HG03025 (cell line): ENCODE results near the gene SCAPER.

Experiments used
- ATAC-seq: cut with Tn5 transposase; IDR thresholded peaks from one replicate; pipeline ENCODE4 v1.9.1; 2021; ENCODE audit warnings: mild to moderate bottlenecking, moderate library complexity; ENCODE audit not compliant: unreplicated experiment, low FRiP score

The SCAPER gene

DNA sequence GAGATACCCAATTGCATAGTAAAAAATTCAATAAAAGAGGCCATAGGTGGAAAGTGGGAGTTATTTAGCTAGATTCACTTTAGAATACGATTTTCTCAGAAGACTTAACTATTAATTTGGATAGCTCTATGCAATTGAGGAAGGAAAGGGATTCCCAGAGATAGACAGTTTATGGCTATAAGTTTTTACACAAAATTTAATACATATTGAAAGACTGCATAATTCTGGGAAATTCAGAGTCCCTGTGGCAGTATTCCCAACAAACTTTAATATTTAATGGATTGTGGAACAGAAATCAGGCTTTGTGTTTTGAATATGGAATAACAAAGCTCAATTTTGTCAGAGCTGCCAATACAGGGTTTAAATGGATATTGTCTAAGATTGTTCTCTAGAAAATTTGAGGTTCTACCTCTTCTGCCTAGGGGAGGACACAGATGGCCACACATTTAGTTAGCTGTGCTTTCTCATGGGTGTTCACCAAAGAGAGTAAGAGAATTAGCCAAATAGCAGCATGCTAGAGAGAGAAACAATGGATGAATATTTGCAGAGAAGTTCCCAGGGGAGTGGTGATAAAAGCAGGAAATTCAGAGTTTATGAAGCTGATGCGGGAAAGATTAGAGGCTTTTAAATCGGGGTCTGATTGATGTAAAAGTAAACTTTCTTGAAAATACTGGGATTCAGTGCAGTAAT lies 560.1 kb downstream of the SCAPER start:
- no peak for ATAC-seq

GRCh38 chr15:76343313-76343996 lies 561.7 kb downstream of the SCAPER start:
- ATAC-seq = no peak

- no peak for ATAC-seq
Measured at GRCh38 chr15:76342382-76343201, 562.5 kb downstream of the SCAPER start.

DNA sequence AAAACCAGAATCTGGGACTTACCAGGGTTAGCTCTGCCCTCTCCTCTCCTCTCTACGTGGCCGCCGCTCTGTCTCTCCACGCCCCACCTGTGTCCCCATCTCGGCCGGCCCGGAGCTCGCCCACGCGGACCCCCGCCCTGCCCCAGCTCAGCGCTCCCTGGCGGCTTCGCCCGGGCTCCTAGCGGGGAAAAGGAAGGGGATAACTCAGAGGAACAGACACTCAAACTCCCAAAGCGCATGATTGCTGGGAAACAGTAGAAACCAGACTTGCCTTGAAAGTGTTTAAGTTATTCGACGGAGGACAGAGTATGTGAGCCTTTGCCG lies 563.1 kb downstream of the SCAPER start:
- no peak for ATAC-seq

GRCh38 chr15:76341366-76342057 lies 563.6 kb downstream of the SCAPER start:
- no peak for ATAC-seq

- ATAC-seq = no peak
Measured at GRCh38 chr15:76340803-76341365, 564.3 kb downstream of the SCAPER start.

- no peak for ATAC-seq
Measured at GRCh38 chr15:76340198-76340802, 564.8 kb downstream of the SCAPER start.

GRCh38 chr15:76339305-76340197 lies 565.6 kb downstream of the SCAPER start:
- ATAC-seq = no peak

- no peak for ATAC-seq
Measured at GRCh38 chr15:76338486-76339304, 566.4 kb downstream of the SCAPER start.

GRCh38 chr15:76337696-76338485 lies 567.2 kb downstream of the SCAPER start:
- no peak for ATAC-seq

GRCh38 chr15:76337059-76337695 lies 568.0 kb downstream of the SCAPER start:
- no peak for ATAC-seq

GRCh38 chr15:76336254-76337058 lies 568.7 kb downstream of the SCAPER start, which contains the start of gene ISL2:
TSS of gene ISL2 (plus strand) at chr15:76336773. CDS start at chr15:76336884, 111 bp downstream.
- peak; percentile 39 for ATAC-seq

GRCh38 chr15:76335307-76336253 lies 569.6 kb downstream of the SCAPER start:
- no peak for ATAC-seq

GRCh38 chr15:76334438-76335306 lies 570.5 kb downstream of the SCAPER start:
- ATAC-seq = no peak
